CD1c-positive myeloid dendritic cell (primary cell): ENCODE results near the gene TLR10.
"Not testable (repeated sequence)": the region's sequence is repeated elsewhere in the genome, so short reads cannot be mapped to it uniquely, and the experiment has no call there.

ENCODE experiments used
- DNase-seq: peaks from one replicate; pipeline ENCODE4 v3.0.0-alpha.2; 2016; ENCODE audit errors: extremely low spot score

TLR10 gene, protein sequence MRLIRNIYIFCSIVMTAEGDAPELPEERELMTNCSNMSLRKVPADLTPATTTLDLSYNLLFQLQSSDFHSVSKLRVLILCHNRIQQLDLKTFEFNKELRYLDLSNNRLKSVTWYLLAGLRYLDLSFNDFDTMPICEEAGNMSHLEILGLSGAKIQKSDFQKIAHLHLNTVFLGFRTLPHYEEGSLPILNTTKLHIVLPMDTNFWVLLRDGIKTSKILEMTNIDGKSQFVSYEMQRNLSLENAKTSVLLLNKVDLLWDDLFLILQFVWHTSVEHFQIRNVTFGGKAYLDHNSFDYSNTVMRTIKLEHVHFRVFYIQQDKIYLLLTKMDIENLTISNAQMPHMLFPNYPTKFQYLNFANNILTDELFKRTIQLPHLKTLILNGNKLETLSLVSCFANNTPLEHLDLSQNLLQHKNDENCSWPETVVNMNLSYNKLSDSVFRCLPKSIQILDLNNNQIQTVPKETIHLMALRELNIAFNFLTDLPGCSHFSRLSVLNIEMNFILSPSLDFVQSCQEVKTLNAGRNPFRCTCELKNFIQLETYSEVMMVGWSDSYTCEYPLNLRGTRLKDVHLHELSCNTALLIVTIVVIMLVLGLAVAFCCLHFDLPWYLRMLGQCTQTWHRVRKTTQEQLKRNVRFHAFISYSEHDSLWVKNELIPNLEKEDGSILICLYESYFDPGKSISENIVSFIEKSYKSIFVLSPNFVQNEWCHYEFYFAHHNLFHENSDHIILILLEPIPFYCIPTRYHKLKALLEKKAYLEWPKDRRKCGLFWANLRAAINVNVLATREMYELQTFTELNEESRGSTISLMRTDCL

DNA sequence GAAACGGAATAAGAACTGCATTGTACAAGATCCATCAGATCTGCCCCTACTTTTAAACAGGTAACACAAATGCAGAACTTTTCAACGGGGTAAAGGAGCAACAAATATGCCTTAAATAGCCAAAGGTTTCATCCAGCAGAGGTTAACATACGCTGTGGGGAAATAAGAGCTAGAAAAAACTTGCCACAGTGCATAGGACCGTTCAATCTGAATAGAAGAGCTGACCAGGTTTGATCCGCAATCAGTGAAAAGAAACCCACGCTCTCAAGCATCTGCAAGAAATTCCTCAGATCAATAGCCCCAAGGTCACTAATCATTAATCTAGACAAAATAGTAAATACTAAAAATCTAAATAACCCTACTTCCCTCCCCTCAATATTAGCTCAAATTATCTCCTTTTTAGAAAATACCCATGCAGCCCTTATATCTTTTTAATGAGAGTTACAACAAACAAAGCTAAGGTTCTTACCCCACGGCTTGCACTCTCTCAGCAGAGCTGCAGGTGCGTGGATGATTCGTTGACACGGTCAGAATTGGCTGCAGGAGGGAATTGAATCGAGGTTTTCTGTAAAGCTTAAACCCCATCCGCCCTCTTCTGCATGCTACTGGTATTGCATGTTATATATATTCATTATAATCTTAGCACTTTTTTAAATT lies at the start of gene TLR10:
TLR10 (minus strand) TSS at position 539 of the 657 bp plus-strand sequence. CDS start 7,400 bp downstream, outside the sequence.
- peak; percentile 66 for DNase-seq

DNA sequence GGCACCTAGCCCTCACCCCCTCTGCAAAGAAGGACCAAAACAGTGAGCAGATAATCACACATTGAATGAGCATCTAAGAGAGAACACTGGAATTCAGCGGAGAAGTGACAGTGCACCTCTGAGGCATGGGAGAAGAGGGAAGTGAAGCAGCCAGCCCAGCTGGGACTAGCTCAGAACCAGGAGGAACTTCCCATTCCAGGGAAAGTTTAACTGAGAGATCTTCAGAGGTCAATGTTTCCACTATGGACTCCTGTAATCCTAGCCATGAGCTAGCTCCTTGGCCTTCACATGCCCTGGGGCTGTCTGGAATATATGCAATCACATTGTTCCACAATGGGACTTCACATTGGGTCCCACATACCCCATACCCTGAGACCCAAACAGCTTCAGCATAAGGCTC lies 49.4 kb upstream of the TLR10 start:
- peak; percentile 50 for DNase-seq

DNA sequence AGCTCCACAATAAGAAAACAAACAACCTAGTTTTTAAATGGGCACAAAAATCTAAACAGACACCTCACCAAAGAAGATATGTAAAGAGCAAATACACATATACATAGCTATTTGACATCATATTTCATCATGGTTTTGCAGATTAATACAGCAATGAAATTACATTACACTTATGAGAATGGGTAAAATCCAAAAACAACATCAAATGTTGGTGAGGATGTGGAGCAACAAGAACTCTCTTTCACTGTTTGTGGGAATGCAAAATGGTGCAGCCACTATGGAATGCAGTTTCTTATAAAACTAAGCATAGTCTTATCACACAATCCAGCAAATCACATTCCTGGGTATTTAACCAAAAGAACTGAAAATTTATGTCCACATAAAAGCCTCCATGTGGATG lies 48.9 kb upstream of the TLR10 start:
- DNase-seq, result no peak

DNA sequence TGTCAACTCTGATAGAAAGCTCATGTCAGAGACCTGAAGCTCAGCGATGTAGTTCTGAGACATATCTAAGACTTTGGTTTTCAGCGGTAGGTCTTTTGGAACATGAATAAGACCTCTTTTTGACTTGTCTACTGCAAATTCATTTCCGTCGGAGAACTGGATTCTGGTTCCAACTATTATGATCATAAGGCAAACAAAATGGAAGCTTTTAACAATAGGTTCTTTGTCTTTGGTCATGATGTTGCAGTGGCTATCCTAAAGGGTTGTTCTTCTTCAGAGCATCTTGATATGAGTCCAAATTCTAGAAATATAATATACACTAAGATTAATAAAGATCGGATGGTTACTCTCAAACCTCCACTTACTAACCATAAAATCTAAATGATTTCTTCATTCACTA lies 46.4 kb upstream of the TLR10 start:
- no peak for DNase-seq

DNA sequence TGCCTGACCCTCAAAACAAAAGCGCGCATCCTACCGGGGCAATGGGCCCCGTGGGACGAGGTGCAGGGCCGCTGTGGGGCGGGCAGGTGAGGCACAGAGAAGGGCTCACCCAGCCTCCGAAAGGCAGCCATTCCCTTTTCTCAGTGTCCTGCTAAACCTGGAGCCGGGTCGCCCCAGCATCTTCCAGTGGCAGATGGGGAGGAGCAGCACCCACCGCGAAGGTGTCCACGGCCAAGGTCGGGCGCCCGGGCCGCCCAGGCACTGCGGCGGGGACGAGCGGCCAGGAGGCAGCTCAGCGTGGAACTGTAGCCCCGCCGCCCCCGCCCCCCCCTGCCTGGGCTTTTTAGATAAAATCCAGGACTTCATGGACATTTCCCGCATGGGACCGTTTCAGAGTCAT lies 41.0 kb upstream of the TLR10 start:
- DNase-seq, result no peak

DNA sequence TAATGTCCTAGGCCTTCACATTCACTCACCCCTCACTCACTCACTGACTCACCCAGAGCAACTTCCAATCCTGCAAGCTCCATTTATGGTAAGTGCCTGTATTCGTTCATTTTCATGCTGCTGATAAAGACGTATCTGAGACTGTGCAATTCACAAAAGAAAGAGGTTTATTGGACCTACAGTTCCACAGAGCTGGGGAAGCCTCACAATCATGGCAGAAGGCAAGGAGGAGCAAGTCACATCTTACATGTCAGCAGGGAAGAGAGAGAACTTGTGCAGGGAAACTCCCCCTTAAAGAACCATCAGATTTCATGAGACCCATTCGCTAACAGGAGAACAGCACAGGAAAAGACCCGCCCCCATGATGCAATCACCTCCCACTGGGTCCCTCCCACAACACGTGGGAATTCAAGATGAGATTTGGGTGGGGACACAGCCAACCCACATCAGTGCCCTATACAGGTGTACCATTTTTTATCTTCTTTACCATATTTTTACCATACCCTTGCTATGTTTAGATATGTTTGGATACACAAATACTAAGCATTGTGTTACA lies 40.0 kb upstream of the TLR10 start:
- no peak for DNase-seq

DNA sequence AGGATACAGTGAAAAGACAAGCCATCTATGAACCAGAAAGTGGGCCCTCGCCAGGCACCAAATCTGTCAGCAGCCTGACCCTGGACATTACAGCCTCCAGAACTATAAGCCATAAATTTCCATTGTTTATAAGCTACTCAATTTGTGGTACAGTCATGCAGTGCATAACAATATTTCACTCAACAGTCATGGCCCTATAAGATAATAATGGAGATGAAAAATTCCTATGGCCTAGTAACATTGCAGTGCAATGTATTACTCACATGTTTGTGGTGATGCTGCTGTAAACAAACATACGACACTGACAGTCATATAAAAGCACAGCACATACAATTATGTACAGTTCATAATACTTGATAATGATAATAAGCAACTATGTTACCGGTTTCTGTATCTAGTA lies 38.9 kb upstream of the TLR10 start:
- DNase-seq, result no peak

DNA sequence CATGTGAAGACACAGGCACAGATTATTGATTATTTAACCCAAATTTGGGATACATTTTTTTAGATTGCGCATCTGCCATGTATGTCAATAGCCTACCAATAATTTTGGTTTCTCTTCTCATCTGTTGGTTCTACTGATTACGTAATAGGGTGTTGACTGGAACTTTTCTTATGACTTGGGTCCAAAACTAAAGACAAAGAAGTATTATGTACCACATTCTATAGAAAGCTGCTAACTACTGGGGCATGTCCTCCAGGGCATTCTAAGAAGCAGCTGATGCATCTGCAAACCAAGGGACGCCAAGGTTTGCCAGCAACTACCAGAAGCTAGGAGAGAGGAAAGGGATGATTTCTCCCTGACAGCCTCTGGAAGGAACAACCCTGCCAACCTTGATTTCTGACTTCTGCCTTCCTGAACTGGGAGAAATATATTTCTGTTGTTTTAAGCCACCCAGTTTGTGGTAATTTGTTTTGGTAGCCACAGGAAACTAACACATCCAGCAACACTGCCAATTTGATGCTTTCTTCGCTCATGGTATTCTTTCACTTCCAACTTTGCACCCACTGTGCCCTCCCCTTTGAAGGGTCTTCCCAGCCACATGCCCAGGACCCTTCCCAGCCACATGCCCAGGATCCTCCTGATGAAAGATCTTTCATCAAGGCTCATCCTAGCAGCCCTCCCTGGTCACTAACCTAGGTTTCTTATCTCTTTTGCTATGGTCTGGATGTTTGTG lies 37.7 kb upstream of the TLR10 start:
- DNase-seq, result no peak

DNA sequence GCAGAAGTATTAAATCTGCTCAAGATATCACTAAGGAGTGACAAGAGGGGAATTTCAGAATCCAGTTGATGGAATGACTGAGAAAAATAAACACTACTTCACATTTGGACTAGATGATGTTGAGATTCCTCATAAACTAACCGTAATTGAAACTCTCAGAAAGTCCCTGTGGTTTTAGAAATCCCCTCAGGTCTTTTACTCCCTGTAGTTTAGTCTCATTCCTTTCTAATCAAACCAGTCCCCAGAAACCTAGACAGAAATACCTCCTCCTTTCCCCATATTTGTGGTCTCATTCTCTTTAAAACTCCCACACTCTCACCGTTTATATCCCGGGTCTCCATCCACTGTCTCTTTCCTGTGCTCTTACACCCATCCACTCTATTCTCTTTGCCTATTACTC lies 36.8 kb upstream of the TLR10 start:
- no peak for DNase-seq

DNA sequence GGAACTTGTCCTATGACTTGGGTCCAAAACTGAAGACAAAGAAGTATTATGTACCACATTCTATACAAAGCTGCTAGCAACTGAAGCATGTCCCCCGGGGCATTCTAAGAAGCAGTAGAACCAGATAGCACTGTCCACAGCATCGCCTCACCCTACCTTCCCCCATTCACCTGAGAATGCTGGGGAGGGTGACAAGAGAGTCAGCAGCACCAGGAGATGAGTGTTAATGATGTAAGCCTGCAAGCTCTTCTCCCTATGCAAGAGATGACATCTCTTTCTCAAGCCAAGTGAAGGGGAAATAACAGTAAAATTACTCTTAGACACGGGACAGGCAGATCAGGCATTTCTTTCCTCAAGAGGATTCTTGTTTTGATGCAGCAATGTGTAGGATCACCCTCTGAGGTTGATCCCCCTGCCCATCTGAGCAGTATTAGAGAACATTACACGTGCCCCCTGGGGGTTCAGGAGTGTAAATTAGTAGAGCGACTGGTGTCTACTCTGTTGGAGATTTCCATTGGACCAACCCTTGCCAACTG lies 35.7 kb upstream of the TLR10 start:
- no peak for DNase-seq

DNA sequence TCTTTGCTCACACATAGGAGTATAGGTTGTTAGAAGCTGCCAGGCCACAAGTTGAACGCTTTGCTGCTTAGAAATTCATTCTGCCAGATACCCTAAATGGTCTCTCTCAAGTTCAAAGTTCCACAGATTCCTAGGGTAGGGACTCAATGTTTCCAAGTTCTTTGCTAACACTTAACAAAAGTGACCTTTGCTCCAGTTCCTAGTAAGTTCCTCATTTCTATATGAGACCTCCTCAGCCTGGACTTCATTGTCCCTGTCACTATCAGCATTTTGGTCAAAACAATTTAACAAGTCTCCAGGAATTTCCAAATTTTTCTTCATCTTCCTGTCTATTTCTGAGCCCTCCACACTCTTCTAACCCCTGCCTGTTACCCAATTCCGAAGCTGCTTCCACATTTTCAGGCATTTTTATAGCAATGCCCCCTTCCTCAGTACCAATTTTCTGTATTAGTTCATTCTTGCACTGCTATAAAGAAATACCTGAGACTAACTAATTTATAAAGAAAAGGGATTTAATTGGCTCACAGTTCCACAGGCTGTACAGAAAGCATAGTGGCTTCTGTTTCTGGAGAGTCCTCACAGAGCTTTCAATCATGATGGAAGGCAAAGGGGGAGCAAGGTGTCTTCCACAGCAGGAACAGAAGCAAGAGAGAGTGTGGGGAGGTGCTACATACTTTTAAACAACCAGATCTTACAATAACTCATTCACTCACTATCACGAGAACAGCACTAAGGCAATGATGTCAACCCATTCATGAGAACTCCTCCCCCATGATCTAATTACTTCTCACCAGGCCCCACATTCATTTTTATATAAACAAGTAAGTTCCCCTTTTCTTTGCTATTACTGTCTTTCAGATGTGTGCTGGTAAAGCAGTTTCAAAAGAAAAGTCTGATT lies 33.3 kb upstream of the TLR10 start:
- DNase-seq, result peak; percentile 87

DNA sequence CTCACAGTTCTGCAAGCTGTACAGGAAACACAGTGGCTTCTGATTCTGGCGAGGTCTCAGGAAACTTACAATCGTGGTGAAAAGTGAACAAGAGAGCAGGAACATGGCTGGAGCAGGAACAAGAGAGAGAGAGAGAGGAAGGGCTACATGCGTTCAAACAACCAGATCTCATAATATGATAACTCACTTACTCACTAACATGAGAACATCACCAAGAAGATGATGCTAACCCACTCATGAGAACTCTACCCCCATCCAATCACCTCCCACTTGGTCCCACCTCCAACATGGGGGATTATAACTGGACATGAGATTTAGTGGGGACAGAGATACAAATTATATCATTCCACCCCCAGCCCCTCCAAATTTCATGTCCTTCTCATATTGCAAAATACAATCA lies 31.6 kb upstream of the TLR10 start:
- no peak for DNase-seq

DNA sequence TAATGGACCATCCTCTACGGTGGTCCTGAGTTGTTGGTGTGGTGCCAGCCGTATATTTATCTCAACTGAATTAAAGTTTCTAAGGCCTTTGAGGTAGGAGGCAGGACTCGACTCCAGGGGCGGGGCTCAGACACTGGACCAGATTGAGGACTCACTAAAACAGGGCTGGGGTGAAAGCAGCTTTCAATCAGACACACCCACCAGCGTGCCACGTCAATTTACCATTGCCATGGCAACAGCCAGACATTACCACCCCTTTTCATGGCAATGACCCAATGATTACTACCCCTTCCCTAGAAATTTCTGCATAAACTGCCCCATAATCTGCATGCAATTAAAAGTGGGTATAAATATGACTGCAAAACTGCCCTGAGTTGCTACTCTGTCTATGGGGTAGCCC lies 28.5 kb upstream of the TLR10 start:
- DNase-seq, result no peak

DNA sequence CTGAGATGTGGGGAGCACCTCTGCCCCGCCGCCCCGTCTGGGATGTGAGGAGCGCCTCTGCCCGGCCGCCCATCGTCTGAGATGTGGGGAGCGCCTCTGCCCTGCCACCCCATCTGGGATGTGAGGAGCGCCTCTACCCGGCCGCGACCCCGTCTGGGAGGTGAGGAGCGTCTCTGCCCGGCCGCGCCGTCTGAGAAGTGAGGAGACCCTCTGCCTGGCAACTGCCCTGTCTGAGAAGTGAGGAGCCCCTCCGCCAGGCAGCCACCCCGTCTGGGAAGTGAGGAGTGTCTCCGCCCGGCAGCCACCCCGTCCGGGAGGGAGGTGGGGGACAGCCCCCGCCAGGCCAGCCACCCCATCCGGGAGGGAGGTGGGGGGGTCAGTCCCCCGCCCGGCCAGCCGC lies 24.7 kb upstream of the TLR10 start:
- not testable (repeated sequence) for DNase-seq

DNA sequence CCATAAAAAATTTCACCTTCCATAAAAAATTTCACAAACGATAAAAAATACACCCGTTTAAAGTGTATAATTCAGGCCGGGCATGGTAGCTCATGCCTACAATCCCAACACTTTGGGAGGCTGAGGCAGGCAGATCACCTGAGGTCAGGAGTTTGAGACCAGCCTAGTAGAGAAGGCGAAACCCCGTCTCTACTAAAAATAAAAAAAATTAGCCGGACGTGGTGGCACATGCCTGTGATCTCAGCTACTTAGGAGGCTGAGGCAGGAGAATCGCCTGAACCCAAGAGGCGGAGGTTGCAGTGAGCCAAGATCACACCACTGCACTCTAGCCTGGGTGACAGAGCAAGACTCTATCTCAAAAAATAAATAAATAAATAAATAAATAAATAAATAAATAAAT lies 23.5 kb upstream of the TLR10 start:
- not testable (repeated sequence) for DNase-seq

DNA sequence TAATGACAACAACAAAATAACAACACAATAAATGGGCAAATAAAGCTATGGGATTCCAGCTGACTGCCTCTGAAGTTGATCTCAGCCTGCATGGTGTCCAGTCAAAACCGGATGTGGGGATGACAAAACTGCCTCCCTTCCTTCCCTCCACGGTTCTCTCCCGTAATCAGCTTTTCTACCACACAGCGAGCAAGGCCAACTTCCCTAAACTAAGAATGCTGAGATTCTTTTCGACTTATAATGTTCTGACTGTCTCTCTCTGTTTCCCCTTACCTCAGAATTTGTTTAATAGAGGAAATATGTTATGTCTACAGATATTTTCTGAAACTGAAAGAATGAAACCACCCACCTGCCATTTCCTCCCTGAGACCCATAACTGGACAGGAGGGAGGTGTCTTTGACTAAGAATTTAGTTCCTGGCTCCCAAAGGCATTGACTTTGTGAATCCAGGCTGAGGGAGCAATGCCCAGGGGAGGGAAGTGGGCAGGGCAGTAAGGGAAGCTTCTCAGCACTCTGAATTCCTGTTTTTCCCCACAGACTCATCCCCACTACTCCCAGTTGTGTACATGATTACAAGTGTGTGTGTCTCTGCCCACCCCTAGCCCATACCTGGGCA lies 22.8 kb upstream of the TLR10 start:
- DNase-seq, result peak; percentile 90

DNA sequence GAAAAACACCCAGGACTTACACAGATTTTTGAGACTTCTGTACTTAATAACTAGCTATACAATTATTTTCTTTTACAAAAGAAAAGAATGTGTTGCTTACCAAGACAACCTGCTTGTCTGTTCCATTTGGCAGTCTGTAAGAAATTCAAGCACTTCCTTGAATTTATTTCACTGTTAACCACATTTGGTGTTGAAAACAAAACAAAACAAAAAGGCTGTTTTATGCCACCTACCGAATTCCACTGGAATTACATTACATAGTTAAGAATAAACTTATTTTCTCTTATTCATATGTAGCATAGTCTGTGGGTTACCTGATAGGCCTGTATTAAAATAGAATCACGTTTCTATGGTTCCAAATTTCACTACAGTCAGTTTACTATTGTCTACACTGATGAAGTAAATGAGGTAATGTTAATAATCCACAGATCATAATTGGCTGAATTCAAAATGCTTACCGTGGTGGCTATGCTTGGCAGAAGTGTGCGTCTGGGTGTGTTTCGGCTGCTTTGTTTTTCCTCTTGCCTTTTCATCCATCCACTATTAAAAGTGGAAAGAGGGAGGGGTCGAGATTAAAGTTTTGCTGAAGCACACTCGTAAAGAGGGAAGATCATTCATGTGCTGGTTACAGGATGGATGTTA lies 22.0 kb upstream of the TLR10 start, which contains the start of gene TLR1:
TLR1 (minus strand) TSS at position 138 of the 642 bp plus-strand sequence. CDS start 5,960 bp downstream, outside the sequence.
- DNase-seq, result peak; percentile 90

DNA sequence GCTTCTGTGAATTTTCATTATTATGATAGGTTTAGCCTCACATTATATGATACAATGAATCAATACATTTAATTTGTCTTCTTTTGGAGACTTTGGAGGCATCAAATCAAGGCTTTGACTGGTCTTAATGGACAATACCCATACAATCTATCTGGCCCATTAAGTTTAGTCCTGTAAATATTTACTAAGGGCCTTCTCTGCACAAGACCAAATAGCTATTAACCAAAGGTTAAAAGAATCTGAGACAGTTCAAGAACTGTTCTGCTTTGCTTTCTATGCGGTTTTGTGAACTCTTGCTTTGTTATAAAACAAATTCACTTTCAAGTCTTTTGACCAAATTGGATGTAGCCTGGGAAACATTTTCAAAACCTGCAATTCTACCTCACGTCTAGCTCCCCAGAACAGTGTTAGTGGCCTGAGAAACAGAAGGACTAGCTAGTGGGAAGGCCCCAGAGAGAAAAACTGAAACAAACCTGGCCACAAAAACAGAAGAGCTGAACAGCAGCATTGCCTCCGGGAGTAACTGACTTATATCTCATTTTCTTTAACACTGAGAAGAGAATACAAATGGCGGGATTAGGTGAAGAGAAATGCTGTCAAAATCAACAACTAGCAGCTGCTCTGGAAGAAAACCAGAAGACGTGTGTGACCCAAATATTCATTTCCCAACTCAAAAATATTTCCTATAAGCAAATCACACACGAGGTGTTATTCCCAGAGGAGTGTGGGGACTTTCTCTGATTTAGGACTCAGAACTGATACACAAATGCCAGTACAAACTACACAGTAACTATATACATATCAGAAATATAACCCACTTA lies 21.3 kb upstream of the TLR10 start:
- peak; percentile 26 for DNase-seq
